Progenitor cell of endocrine pancreas (in vitro differentiated cells): ENCODE results near the gene CDHR3. TPM values are rescaled to one million over a fixed set of nuclear protein-coding genes. Genes with fewer than 3 reads are reported as not detected.
"Not testable (repeated sequence)": the region's sequence is repeated elsewhere in the genome, so short reads cannot be mapped to it uniquely, and the experiment has no call there.

Experiments used
- DNase-seq: peaks from one replicate; pipeline ENCODE4 v3.0.0; 2021; ENCODE audit warnings: low spot score; ENCODE audit not compliant: unreplicated experiment
- H3K27ac Mint-ChIP-seq: 2 replicates; pipeline ENCODE4 v1.8.0; 2021; ENCODE audit warnings: mild to moderate bottlenecking, moderate library complexity, mixed read lengths
- H3K27me3 Mint-ChIP-seq: 2 replicates; pipeline ENCODE4 v1.8.0; 2021; ENCODE audit warnings: mixed read lengths
- H3K36me3 Mint-ChIP-seq: 2 replicates; pipeline ENCODE4 v1.8.0; 2022; ENCODE audit warnings: mixed read lengths; ENCODE audit not compliant: insufficient read depth
- H3K4me1 Mint-ChIP-seq: 2 replicates; pipeline ENCODE4 v1.8.0; 2021; ENCODE audit warnings: low read depth, mixed read lengths
- H3K4me3 Mint-ChIP-seq: 2 replicates; pipeline ENCODE4 v1.8.0; 2021; ENCODE audit warnings: low read depth, mild to moderate bottlenecking, moderate library complexity, mixed read lengths
- H3K9me3 Mint-ChIP-seq: 2 replicates; pipeline ENCODE4 v1.8.0; 2021; ENCODE audit warnings: low read depth, mixed read lengths
- CTCF ChIP-seq: fragments of 200-600 bp; sonication (generic); IDR thresholded peaks from one replicate; pipeline ENCODE4 v1.5.0; 2021; ENCODE audit warnings: antibody characterized with exemption, mild to moderate bottlenecking; ENCODE audit not compliant: unreplicated experiment
- total RNA-seq: library from RNA; stranded (reverse); gene quantifications from 2 replicates; pipeline ENCODE4 v1.2.1, GENCODE V29; 2021

Gene CDHR3
- total RNA-seq, 1 donor from 2014 or later = 15.7 TPM

GRCh38 chr7:105980645-105981396, 17.8 kb downstream of the CDHR3 start:
- Mint-ChIP-seq H3K4me1 (peaks cover 18% of the 10 kb centered on the region), H3K9me3 (no peaks in the 10 kb centered on the region), H3K4me3 (no peak overlapping the region), H3K36me3 (peaks cover 3% of the 10 kb centered on the region), H3K27me3 (peaks cover 15% of the 10 kb centered on the region), H3K27ac (no peak overlapping the region)
- TF ChIP-seq CTCF = no peak
- DNase-seq = no peak

GRCh38 chr7:105982388-105982787, 19.3 kb downstream of the CDHR3 start:
- peaks cover 15% of the 10 kb centered on the region for H3K27me3 Mint-ChIP-seq
- DNase-seq = no peak
- TF ChIP-seq CTCF = no peak
- H3K36me3 Mint-ChIP-seq = peaks cover 3% of the 10 kb centered on the region
- no peak overlapping the region for H3K4me3 Mint-ChIP-seq
- H3K9me3 Mint-ChIP-seq = no peaks in the 10 kb centered on the region
- H3K27ac Mint-ChIP-seq = no peak overlapping the region
- peaks cover 15% of the 10 kb centered on the region for H3K4me1 Mint-ChIP-seq

GRCh38 chr7:105984808-105985207, 21.7 kb downstream of the CDHR3 start:
- DNase-seq, H3K36me3 Mint-ChIP-seq, H3K4me3 Mint-ChIP-seq, H3K9me3 Mint-ChIP-seq: not testable (repeated sequence)
- Mint-ChIP-seq H3K27ac (peak overlapping the region; percentile 19), H3K27me3 (peaks cover 15% of the 10 kb centered on the region), H3K4me1 (peaks cover 25% of the 10 kb centered on the region)

GRCh38 chr7:105985229-105985628, 22.2 kb downstream of the CDHR3 start:
- Mint-ChIP-seq H3K9me3 (no peaks in the 10 kb centered on the region), H3K36me3 (peaks cover 3% of the 10 kb centered on the region), H3K27ac (peak overlapping the region; percentile 19), H3K4me3 (no peak overlapping the region), H3K4me1 (peaks cover 26% of the 10 kb centered on the region), H3K27me3 (peaks cover 16% of the 10 kb centered on the region)
- TF ChIP-seq CTCF = no peak
- no peak for DNase-seq

- Mint-ChIP-seq H3K9me3 (no peaks in the 10 kb centered on the region), H3K4me1 (peaks cover 30% of the 10 kb centered on the region), H3K27me3 (peaks cover 15% of the 10 kb centered on the region), H3K4me3 (no peak overlapping the region), H3K36me3 (peaks cover 3% of the 10 kb centered on the region), H3K27ac (no peak overlapping the region)
- no peak for DNase-seq
- no peak for TF ChIP-seq CTCF
Observed at GRCh38 chr7:105985672-105986215, 22.7 kb downstream of the CDHR3 start.

- peaks cover 36% of the 10 kb centered on the region for H3K4me1 Mint-ChIP-seq
- no peak for TF ChIP-seq CTCF
- no peak overlapping the region for H3K27ac Mint-ChIP-seq
- H3K27me3 Mint-ChIP-seq = peaks cover 9% of the 10 kb centered on the region
- H3K36me3 Mint-ChIP-seq = peaks cover 3% of the 10 kb centered on the region
- no peak overlapping the region for H3K4me3 Mint-ChIP-seq
- no peak for DNase-seq
- H3K9me3 Mint-ChIP-seq = no peaks in the 10 kb centered on the region
Observed at GRCh38 chr7:105987046-105987445, 24.0 kb downstream of the CDHR3 start.
